Epithelial cell of proximal tubule (primary cell): Measurements from ENCODE around the gene ZNF329. TPM values are rescaled to one million over a fixed set of nuclear protein-coding genes. Genes with fewer than 3 reads are reported as not detected.

ENCODE experiments used
- DNase-seq: peaks from one replicate; pipeline ENCODE4 v3.0.0-alpha.2; 2011; ENCODE audit warnings: low read depth
- H3K4me3 ChIP-seq: 2 replicates; pipeline ENCODE4 v1.5.1; 2011; ENCODE audit warnings: low read depth, mild to moderate bottlenecking, low read length
- total RNA-seq: library from RNA; depleted of rRNA; stranded (reverse); fragments of >200 nt; gene quantifications from 2 replicates; pipeline ENCODE4 v1.2.3, GENCODE V29; 2015
- TF ChIP-seq, protein P1 (sequence below): conservative IDR thresholded peaks from 2 replicates; pipeline ENCODE4 v1.5.1; 2012; ENCODE audit warnings: low read depth, mild to moderate bottlenecking, low read length

The ZNF329 gene
- total RNA-seq, 1 donor from 2014 or later = 7.1 TPM

DNA sequence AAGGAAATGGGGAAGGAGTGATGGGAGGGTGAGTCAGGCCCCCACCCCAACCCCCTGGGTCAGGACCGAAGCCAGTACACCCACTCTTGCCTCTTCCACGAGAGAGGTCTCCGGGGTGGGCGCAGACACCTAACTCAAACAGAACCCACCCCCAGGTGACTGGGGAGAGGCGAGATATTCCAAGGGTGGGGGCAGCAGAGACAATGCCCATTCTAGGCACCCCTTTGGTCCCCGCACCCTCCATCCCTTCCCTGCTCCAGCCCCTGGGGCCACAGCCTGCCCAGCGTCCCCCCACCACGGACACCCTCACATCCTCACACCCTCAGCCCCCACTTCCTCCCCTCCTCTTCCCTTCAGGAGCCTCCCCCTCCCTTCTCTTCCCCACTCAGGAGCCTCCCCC lies 53.2 kb downstream of the ZNF329 start:
- TF ChIP-seq, protein P1, sequence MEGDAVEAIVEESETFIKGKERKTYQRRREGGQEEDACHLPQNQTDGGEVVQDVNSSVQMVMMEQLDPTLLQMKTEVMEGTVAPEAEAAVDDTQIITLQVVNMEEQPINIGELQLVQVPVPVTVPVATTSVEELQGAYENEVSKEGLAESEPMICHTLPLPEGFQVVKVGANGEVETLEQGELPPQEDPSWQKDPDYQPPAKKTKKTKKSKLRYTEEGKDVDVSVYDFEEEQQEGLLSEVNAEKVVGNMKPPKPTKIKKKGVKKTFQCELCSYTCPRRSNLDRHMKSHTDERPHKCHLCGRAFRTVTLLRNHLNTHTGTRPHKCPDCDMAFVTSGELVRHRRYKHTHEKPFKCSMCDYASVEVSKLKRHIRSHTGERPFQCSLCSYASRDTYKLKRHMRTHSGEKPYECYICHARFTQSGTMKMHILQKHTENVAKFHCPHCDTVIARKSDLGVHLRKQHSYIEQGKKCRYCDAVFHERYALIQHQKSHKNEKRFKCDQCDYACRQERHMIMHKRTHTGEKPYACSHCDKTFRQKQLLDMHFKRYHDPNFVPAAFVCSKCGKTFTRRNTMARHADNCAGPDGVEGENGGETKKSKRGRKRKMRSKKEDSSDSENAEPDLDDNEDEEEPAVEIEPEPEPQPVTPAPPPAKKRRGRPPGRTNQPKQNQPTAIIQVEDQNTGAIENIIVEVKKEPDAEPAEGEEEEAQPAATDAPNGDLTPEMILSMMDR = no peak
- H3K4me3 ChIP-seq = peak overlapping the region; percentile 97
- DNase-seq = no peak

DNA sequence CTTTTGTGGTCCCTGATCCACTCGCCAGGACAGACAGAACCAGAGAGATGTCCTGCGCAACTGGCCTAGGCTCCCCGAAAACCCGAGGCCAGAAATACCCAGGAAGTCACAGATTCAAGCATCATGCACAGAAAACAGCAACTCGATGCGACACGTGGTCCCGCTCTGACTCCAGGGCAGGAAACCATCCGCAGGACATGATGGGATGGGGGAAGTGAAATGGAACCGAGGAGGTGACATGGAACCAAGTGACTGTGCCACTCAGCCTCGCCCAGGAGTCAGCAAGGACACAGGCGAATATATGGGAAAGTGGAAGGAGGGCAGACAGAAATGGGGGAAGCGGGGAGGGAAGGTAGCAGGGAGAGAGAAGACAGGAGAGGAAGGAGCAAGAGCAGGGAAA lies 53.7 kb downstream of the ZNF329 start:
- TF ChIP-seq, protein P1 = no peak
- H3K4me3 ChIP-seq = peak overlapping the region; percentile 97
- DNase-seq = no peak

DNA sequence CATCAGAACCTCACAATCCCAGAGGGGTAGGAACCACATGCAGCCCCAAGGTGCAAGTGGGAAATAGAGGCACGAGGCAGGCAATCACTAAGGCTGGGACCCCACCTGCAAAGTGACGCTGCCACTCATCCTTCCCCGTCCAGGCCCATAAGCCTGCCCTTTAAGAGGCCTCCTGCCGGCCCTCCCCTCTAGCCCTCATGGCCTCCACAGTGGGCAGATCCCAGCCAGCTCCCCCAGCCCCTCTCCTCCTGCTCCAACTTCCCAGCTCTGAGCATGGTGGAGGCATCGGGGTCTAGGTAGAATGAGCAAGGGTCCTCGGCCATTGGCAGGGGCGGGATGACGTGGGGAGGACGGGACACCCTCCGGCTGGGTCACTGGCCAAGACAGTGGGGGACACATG lies 55.3 kb downstream of the ZNF329 start:
- no peak overlapping the region for H3K4me3 ChIP-seq
- TF ChIP-seq, protein P1 = no peak
- DNase-seq = no peak

DNA sequence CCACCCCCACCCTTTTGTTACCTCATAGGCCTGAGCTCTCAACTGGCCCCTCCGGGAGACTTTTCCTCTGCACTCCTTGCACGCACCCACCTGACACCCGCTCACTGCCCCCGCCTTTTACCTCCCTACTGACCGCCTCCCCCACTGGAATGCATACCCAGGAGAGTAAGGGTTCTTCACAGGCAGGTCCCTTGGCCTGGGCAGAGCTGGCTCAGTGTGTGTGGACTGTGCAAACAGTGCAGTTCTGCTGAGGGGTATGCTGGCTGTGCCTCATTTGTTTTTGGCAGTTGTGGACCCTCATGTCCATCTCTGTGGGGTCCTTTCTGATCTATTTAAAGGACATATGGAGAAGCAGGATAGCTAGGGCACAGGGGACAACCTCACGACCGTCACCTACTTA lies 57.5 kb downstream of the ZNF329 start:
- H3K4me3 ChIP-seq = no peak overlapping the region
- TF ChIP-seq, protein P1 = no peak
- DNase-seq = no peak

DNA sequence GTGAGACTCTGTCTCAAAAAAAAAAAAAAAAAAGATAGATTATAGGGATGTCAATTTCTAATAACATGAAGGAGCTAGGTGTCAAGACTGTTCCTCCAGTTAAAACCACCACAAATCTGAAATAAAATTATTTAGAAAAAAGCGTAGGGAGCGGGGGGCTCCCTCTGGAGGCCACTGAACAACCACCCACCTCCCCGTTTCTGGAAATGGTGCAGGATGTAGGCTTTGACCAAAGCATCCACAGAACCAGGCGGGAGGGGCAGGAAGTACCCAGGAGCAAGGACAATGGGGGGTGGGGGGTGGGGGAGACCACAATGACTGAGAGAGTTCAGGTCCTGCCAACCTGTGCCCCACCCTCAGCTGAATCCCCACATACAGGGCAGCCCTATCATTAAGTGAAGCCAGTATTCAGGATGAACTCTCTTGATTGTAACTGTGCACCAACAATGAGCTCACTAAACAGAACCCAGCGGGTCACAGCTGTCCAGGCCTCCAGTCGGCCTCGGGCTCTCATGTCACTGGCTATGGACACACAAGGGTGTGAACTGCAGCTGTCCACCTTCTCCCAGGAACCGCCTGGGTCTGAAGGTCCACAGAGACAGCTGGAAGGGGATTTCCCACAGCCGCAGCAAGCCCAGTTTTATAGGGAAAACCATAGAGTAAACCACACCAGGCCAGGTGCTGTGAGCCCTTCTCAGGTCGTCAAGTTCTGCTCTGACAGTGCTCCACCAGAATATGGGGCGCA lies 59.2 kb downstream of the ZNF329 start:
- TF ChIP-seq, protein P1 = no peak
- DNase-seq = no peak
- H3K4me3 ChIP-seq = no peak overlapping the region

DNA sequence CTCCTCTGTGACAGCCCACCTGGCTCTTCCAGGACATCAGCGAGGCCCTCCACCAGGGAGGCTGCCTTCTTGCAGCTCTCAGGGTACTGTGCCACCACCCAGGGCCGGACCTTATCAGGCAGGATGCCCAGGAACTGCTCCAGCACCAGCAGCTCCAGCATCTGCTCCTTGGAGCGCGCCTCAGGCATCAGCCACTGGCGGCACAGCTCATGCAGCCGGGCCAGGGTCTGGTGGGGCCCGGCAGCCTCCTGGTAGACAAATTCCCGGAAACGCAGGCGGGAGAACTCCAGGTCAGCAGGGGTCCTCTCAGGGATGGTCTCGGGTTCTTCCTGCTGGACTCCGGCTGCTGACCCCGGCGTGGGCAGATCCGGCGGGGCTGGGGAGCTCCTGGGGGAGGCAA lies 60.7 kb downstream of the ZNF329 start:
- TF ChIP-seq, protein P1 = no peak
- no peak for DNase-seq

DNA sequence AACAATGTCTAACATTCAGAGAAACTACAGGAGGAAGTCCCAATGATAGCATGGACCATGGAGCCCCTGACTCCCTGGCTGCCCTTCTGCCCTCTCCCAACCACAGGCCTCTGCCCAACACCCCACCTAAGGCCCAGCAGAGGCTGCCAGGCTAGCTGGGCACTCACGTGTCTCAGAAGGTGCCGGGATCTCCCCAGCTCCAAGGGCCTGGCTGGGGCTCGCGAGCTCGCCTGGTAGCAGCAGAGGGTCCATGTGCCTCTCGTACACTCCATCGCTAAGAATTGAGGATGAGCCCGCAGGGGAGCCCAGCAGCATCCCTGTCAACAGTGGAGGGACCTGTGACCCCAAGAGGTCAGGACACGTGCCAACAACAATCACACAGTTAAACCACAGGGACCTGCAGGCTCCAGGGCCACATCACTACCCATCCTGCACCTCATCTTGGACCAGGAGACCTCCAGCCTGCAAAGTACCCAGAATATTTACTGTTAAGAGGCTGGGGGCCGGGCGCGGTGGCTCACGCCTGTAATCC lies 62.0 kb downstream of the ZNF329 start:
- TF ChIP-seq, protein P1 = no peak
- no peak overlapping the region for H3K4me3 ChIP-seq
- DNase-seq = no peak

More for the DNA sequence above, 60.7 kb downstream of the ZNF329 start:
- H3K4me3 ChIP-seq = no peak overlapping the region
